ENCODE data around the gene ECSIT.
A peak's percentile ranks its signal among the peaks of the same experiment; 100 is the strongest.
"Not testable (repeated sequence)": the region's sequence is repeated elsewhere in the genome, so short reads cannot be mapped to it uniquely, and the experiment has no call there.

The ECSIT gene

DNA sequence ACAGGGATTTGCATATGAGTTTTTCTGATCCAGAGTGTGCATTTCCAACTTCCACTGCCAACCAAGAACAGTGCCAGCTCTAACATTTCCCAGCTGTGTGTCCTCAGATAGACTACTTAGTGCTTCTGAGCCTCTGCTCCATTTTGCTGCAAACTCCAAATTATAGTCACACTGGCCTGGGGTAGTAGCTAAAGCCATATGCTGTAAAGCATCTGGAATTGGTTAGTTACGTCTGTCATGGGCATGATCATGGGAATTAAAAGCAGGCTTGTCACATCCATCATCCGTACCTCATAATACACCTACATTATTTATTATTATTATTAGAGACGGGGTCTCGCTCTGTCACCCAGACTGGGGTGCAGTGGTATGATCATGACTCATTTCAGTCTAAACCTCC, 55.2 kb downstream of the ECSIT start:
- Histone ChIP-seq H3K36me3 (ENCODE audit: control insufficient read depth in 1 of 2, insufficient read depth in 2 of 2, low read length in 2 of 2) (no peaks in the 10 kb centered on the region), H2BK5ac (ENCODE audit: low read depth, low read length, poor library complexity) (no peak overlapping the region), H2BK120ac (ENCODE audit: insufficient read depth, low read length, poor library complexity) (no peak overlapping the region), H3K79me1 (ENCODE audit: low read length) (no peaks in the 10 kb centered on the region), H3K4me3 (ENCODE audit: low read depth, low read length) (no peak overlapping the region), H2AFZ (ENCODE audit: insufficient read depth, low read length, poor library complexity) (no peak overlapping the region), H3K4me1 (ENCODE audit: control insufficient read depth in 1 of 2, insufficient read depth in 2 of 2, low read length in 2 of 2) (no peaks in the 10 kb centered on the region), H3K14ac (ENCODE audit: low read length) (no peak overlapping the region), H3K23ac (ENCODE audit: low read length) (no peak overlapping the region), H3K18ac (ENCODE audit: low read length) (no peak overlapping the region), H4K12ac (ENCODE audit: low read depth, low read length) (no peak overlapping the region), H2BK12ac (ENCODE audit: low read length) (no peak overlapping the region), H3K79me2 (ENCODE audit: control insufficient read depth, insufficient read depth, low read length, poor library complexity) (no peaks in the 10 kb centered on the region), H3K27me3 (ENCODE audit: insufficient read depth, low read length) (peaks cover 5% of the 10 kb centered on the region), H3K4me2 (ENCODE audit: low read length) (no peak overlapping the region), H4K8ac (ENCODE audit: low read depth, low read length) (no peak overlapping the region), H2AK5ac (ENCODE audit: low read length) (no peak overlapping the region), H3K9me3 (ENCODE audit: insufficient read depth, low read depth, low read length) (peaks cover 3% of the 10 kb centered on the region), H3K9ac (ENCODE audit: low read length) (no peak overlapping the region), H4K91ac (ENCODE audit: low read depth, low read length) (no peak overlapping the region), H3K4ac (ENCODE audit: low read depth, low read length) (no peak overlapping the region), H3K27ac (ENCODE audit: low read depth, low read length) (no peak overlapping the region)
- WGBS (ENCODE audit: extremely low coverage, insufficient coverage, insufficient read length): no CpG with 5 or more reads among the region's 4 CpGs
- DNase-seq: no peak

DNA sequence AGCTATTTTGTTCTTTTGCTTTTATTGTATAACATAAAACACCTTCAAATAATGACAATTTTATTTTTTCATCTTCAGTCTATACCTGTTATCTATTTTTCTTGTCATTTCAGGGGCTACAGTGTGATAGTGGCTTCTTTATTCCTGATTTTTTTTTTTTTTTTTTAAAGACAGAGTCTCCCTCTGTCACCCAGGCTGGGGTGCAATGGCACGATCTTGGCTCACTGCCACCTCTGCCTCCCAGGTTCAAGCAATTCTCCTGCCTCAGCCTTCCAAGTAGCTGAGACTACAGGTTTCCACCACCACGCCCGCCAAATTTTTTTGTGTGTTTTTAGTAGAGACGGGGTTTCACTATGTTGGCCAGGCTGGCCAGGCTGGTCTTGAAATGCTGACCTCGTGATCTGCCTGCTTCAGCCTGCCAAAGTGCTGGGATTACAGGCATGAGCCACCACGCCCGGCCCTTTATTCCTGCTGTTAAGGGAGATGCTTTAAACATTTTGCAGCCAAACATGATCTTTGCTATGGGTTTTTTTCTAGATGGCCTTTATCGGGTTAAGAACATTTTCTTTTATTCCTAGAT, 60.6 kb downstream of the ECSIT start:
- not testable (repeated sequence) for H3K9ac ChIP-seq (ENCODE audit: low read length); H3K23ac ChIP-seq (ENCODE audit: low read length); H3K4me3 ChIP-seq (ENCODE audit: low read depth, low read length); H2AFZ ChIP-seq (ENCODE audit: insufficient read depth, low read length, poor library complexity); H3K4me1 ChIP-seq (ENCODE audit: control insufficient read depth in 1 of 2, insufficient read depth in 2 of 2, low read length in 2 of 2); H3K79me2 ChIP-seq (ENCODE audit: control insufficient read depth, insufficient read depth, low read length, poor library complexity); DNase-seq; H3K27ac ChIP-seq (ENCODE audit: low read depth, low read length); H3K79me1 ChIP-seq (ENCODE audit: low read length); H2AK5ac ChIP-seq (ENCODE audit: low read length); H3K4ac ChIP-seq (ENCODE audit: low read depth, low read length); H3K14ac ChIP-seq (ENCODE audit: low read length); H2BK5ac ChIP-seq (ENCODE audit: low read depth, low read length, poor library complexity); H3K27me3 ChIP-seq (ENCODE audit: insufficient read depth, low read length); H3K4me2 ChIP-seq (ENCODE audit: low read length); H4K8ac ChIP-seq (ENCODE audit: low read depth, low read length); H3K36me3 ChIP-seq (ENCODE audit: control insufficient read depth in 1 of 2, insufficient read depth in 2 of 2, low read length in 2 of 2); H2BK12ac ChIP-seq (ENCODE audit: low read length); H4K91ac ChIP-seq (ENCODE audit: low read depth, low read length); H3K18ac ChIP-seq (ENCODE audit: low read length); H2BK120ac ChIP-seq (ENCODE audit: insufficient read depth, low read length, poor library complexity); H4K12ac ChIP-seq (ENCODE audit: low read depth, low read length)
- no CpG with 5 or more reads among the region's 8 CpGs for WGBS (ENCODE audit: extremely low coverage, insufficient coverage, insufficient read length)
- H3K9me3 ChIP-seq (ENCODE audit: insufficient read depth, low read depth, low read length): peaks cover 11% of the 10 kb centered on the region

DNA sequence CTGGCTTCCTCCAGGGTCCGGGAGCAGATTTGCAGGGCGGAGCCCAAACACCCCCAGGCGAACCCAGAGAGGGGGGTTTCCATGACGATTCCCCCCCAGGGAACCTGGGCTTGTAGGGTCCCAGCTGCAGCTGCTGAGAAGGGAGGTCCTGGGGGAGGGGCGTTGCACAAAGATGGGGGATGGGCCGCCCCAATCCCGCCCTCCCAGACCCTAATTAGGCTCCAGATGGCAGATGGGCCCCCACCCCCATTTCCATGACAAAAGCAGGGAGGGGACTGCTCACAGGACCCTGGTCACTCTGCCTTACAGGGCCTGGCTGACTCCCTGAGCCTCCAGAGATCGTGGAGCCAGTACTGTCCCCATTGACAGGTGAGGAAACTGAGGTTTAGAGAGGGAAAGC, 63.3 kb downstream of the ECSIT start:
- H3K4ac ChIP-seq (ENCODE audit: low read depth, low read length): no peak overlapping the region
- H3K9me3 ChIP-seq (ENCODE audit: insufficient read depth, low read depth, low read length): peaks cover 13% of the 10 kb centered on the region
- no peaks in the 10 kb centered on the region for H3K27me3 ChIP-seq (ENCODE audit: insufficient read depth, low read length)
- H3K4me1 ChIP-seq (ENCODE audit: control insufficient read depth in 1 of 2, insufficient read depth in 2 of 2, low read length in 2 of 2): no peaks in the 10 kb centered on the region
- H3K79me2 ChIP-seq (ENCODE audit: control insufficient read depth, insufficient read depth, low read length, poor library complexity): no peaks in the 10 kb centered on the region
- H2BK5ac ChIP-seq (ENCODE audit: low read depth, low read length, poor library complexity): no peak overlapping the region
- no peak overlapping the region for H3K18ac ChIP-seq (ENCODE audit: low read length)
- H2AK5ac ChIP-seq (ENCODE audit: low read length): no peak overlapping the region
- H3K4me2 ChIP-seq (ENCODE audit: low read length): no peak overlapping the region
- H3K14ac ChIP-seq (ENCODE audit: low read length): no peak overlapping the region
- H3K4me3 ChIP-seq (ENCODE audit: low read depth, low read length): no peak overlapping the region
- H3K36me3 ChIP-seq (ENCODE audit: control insufficient read depth in 1 of 2, insufficient read depth in 2 of 2, low read length in 2 of 2): no peaks in the 10 kb centered on the region
- no peak overlapping the region for H4K8ac ChIP-seq (ENCODE audit: low read depth, low read length)
- WGBS (ENCODE audit: extremely low coverage, insufficient coverage, insufficient read length): no CpG with 5 or more reads among the region's 8 CpGs
- no peak overlapping the region for H2AFZ ChIP-seq (ENCODE audit: insufficient read depth, low read length, poor library complexity)
- H2BK120ac ChIP-seq (ENCODE audit: insufficient read depth, low read length, poor library complexity): no peak overlapping the region
- H3K23ac ChIP-seq (ENCODE audit: low read length): no peak overlapping the region
- H3K27ac ChIP-seq (ENCODE audit: low read depth, low read length): no peak overlapping the region
- DNase-seq: no peak
- H4K91ac ChIP-seq (ENCODE audit: low read depth, low read length): no peak overlapping the region
- no peaks in the 10 kb centered on the region for H3K79me1 ChIP-seq (ENCODE audit: low read length)
- no peak overlapping the region for H4K12ac ChIP-seq (ENCODE audit: low read depth, low read length)
- no peak overlapping the region for H3K9ac ChIP-seq (ENCODE audit: low read length)
- no peak overlapping the region for H2BK12ac ChIP-seq (ENCODE audit: low read length)

DNA sequence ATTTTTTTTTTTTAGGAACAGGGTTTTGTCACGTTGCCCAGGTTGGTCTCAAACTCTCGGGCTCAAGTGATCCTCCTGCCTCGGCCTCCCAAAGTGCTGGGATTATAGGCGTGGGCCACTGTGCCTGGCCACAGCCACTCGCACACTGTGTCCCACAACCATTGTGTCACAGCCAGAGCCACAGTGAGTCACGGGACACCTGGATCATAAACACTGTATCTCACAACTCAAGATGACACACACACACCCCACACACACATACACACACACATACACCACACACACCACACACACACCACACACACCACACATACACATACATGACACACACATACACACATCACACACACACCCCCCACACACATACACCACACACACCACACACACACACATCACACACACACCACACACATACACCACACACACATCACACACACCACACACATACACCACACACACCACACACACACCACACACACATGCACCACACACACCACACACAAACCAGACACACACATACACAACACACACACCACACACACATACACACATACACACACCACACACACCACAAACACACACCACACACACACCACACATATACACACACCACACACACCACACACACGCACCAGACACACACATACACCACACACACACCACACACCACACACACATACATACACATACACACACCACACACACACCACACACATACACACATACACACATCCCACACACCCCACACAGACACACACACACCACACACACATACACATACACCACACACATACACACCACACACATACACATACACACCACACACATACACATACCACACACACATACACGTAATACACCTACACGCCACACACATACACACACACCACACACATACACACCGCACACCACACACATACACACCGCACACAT, 64.3 kb downstream of the ECSIT start:
- peaks cover 13% of the 10 kb centered on the region for H3K9me3 ChIP-seq (ENCODE audit: insufficient read depth, low read depth, low read length)
- no peaks in the 10 kb centered on the region for H3K79me1 ChIP-seq (ENCODE audit: low read length)
- no peak overlapping the region for H4K12ac ChIP-seq (ENCODE audit: low read depth, low read length)
- H3K4me2 ChIP-seq (ENCODE audit: low read length): no peak overlapping the region
- no peaks in the 10 kb centered on the region for H3K27me3 ChIP-seq (ENCODE audit: insufficient read depth, low read length)
- no peaks in the 10 kb centered on the region for H3K4me1 ChIP-seq (ENCODE audit: control insufficient read depth in 1 of 2, insufficient read depth in 2 of 2, low read length in 2 of 2)
- no peak overlapping the region for H2BK5ac ChIP-seq (ENCODE audit: low read depth, low read length, poor library complexity)
- H2BK12ac ChIP-seq (ENCODE audit: low read length): no peak overlapping the region
- DNase-seq: peak in 1 of 2 donors; percentile 29
- H3K27ac ChIP-seq (ENCODE audit: low read depth, low read length): no peak overlapping the region
- H3K9ac ChIP-seq (ENCODE audit: low read length): no peak overlapping the region
- H3K4me3 ChIP-seq (ENCODE audit: low read depth, low read length): peak overlapping the region; percentile 50
- WGBS (ENCODE audit: extremely low coverage, insufficient coverage, insufficient read length): 100% methylated on average over 4 of the region's 11 CpGs
- no peak overlapping the region for H3K18ac ChIP-seq (ENCODE audit: low read length)
- no peak overlapping the region for H4K8ac ChIP-seq (ENCODE audit: low read depth, low read length)
- no peak overlapping the region for H2BK120ac ChIP-seq (ENCODE audit: insufficient read depth, low read length, poor library complexity)
- H3K14ac ChIP-seq (ENCODE audit: low read length): no peak overlapping the region
- H2AK5ac ChIP-seq (ENCODE audit: low read length): no peak overlapping the region
- H4K91ac ChIP-seq (ENCODE audit: low read depth, low read length): no peak overlapping the region
- H3K79me2 ChIP-seq (ENCODE audit: control insufficient read depth, insufficient read depth, low read length, poor library complexity): no peaks in the 10 kb centered on the region
- peak overlapping the region; percentile 81 for H3K23ac ChIP-seq (ENCODE audit: low read length)
- no peak overlapping the region for H2AFZ ChIP-seq (ENCODE audit: insufficient read depth, low read length, poor library complexity)
- no peaks in the 10 kb centered on the region for H3K36me3 ChIP-seq (ENCODE audit: control insufficient read depth in 1 of 2, insufficient read depth in 2 of 2, low read length in 2 of 2)
- no peak overlapping the region for H3K4ac ChIP-seq (ENCODE audit: low read depth, low read length)

All from trophoblast cell (in vitro differentiated cells and primary cell).